Stimulated activated naive CD8-positive, alpha-beta T cell treated with anti-CD3 and anti-CD28 coated beads, Interleukin-15, amount 100 ng/mL, for 72 hours (primary cell): Measurements from ENCODE around the gene CXADR.
A peak's percentile ranks its signal among the peaks of the same experiment; 100 is the strongest.
"Not testable (repeated sequence)": the region's sequence is repeated elsewhere in the genome, so short reads cannot be mapped to it uniquely, and the experiment has no call there.

ENCODE experiments used
- ATAC-seq: fragments of 150-1000 bp; cut with Tn5 transposase; 2 replicates; pipeline ENCODE4 v1.10.0; 2021; ENCODE audit warnings: mild to moderate bottlenecking, moderate library complexity
- DNase-seq, 2 donors: peaks; one replicate each; pipeline ENCODE4 v3.0.0; 2021 to 2022
- H3K27ac Mint-ChIP-seq, 2 donors: one replicate each; pipeline ENCODE4 v1.8.0; 2022; ENCODE audit warnings: mild to moderate bottlenecking in 2 of 2, mixed read lengths in 2 of 2, moderate library complexity in 2 of 2
- H3K27me3 Mint-ChIP-seq: one replicate; pipeline ENCODE4 v1.8.0; 2022; ENCODE audit warnings: mixed read lengths
- H3K4me1 Mint-ChIP-seq: one replicate; pipeline ENCODE4 v1.8.0; 2022; ENCODE audit warnings: mild to moderate bottlenecking, mixed read lengths
- H3K4me3 Mint-ChIP-seq, 2 donors: one replicate each; pipeline ENCODE4 v1.8.0; 2022; ENCODE audit warnings: mild to moderate bottlenecking in 2 of 2, mixed read lengths in 2 of 2, moderate library complexity in 1 of 2
- H3K9me3 Mint-ChIP-seq, 2 donors: one replicate each; pipeline ENCODE4 v1.8.0; 2022; ENCODE audit warnings: mixed read lengths in 2 of 2

CXADR gene

GRCh38 chr21:17512253-17513213 is at the start of gene CXADR:
CXADR (plus strand) TSS chr21:17513043; CDS start chr21:17513130, 87 bp downstream.
- H3K27ac Mint-ChIP-seq: peak within 1 kb of the TSS; percentile 48 to 65
- peak; percentile 80 to 81 for DNase-seq
- H3K27me3 Mint-ChIP-seq: peaks cover 54% of the 10 kb centered on the region
- ATAC-seq: peak; percentile 93
- H3K9me3 Mint-ChIP-seq: no peaks in the 10 kb centered on the region
- peaks cover 27% of the 10 kb centered on the region for H3K4me1 Mint-ChIP-seq
- peak within 1 kb of the TSS; percentile 82 to 86 for H3K4me3 Mint-ChIP-seq

DNA sequence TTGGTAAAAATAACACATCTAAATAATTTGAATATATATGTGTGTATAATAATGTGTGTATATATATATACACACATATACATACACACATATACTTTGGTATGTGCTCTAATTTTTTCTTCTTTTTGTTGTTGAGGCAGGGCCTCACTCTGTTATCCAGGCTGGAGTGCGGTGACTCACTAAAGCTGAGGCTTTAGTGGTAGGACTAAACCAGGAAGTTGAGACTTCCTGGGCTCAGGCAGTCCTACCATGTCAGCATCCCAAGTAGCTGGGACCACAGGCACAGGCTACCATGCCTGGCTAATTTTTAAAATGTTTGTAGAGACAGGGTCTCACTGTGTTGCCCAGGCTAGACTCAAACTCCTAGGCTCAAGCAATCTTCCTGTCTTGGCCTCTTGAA is 46.7 kb upstream of the CXADR start:
- no peak for ATAC-seq
- no peaks in the 10 kb centered on the region for H3K27me3 Mint-ChIP-seq
- H3K9me3 Mint-ChIP-seq: no peaks in the 10 kb centered on the region
- no peak overlapping the region for H3K4me3 Mint-ChIP-seq
- no peaks in the 10 kb centered on the region for H3K4me1 Mint-ChIP-seq
- DNase-seq: no peak
- H3K27ac Mint-ChIP-seq: no peak overlapping the region

DNA sequence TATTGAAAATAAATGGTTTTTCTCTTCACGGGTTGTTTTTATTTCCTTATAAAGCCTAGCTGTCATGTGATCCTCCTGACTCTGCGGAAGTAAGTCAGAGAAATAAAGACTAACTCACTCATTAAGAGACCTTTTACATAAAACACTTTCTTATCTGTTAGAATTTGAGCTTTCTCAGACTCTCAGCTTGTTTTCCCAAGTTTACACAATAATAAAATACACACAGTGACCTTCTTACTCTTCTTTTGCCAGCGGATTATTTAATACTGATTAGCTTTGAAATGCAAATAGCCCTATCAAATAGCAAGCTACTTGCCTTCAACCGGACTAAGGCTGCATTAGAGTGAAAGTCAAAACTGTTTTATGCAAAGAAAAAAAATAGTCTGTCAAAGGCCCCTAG is 45.5 kb upstream of the CXADR start:
- H3K4me1 Mint-ChIP-seq: no peaks in the 10 kb centered on the region
- H3K9me3 Mint-ChIP-seq: no peaks in the 10 kb centered on the region
- H3K27ac Mint-ChIP-seq: no peak overlapping the region
- ATAC-seq: no peak
- no peaks in the 10 kb centered on the region for H3K27me3 Mint-ChIP-seq
- no peak for DNase-seq
- H3K4me3 Mint-ChIP-seq: no peak overlapping the region

DNA sequence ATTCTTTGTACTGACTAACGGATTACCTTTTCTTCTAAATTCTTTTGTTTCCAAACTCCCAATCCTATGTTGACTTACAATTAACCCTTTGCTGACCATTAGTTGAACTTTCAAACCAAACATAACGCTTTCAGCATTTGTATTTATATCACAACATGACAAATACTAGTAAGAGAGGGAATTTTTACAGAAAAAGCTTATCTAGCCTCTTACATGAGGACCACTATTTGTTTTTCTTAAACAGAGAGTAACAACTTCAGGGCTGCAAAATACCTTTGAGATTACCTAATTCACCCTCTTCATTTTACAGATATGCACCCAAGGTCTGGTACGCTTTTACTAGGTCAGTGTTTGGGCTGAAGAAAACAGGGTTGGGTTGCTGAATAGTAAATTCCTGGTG is 45.0 kb upstream of the CXADR start:
- DNase-seq: no peak
- H3K27me3 Mint-ChIP-seq: no peaks in the 10 kb centered on the region
- ATAC-seq: no peak
- no peak overlapping the region for H3K4me3 Mint-ChIP-seq
- H3K9me3 Mint-ChIP-seq: no peaks in the 10 kb centered on the region
- H3K4me1 Mint-ChIP-seq: no peaks in the 10 kb centered on the region
- H3K27ac Mint-ChIP-seq: no peak overlapping the region

DNA sequence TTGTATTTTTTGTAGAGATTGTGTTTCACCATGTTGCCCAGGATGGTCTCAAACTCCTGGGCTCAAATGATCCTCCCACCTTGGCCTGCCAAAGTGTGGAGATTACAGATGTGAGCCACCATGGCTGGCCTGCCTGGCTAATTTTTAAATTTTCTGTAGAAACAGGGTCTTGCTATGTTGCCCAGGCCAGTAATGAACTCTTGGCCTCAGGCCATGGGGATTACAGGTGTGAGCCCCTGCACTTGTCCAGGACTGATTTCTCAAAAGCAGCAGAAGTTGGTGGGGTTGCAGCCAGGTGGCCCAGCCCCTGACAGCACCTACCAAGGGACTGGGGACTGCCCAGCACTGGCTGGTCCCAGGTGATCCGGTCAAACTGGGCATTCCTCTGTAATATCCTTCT is 44.1 kb upstream of the CXADR start:
- Mint-ChIP-seq H3K4me1 (no peaks in the 10 kb centered on the region), H3K4me3 (no peak overlapping the region), H3K9me3 (no peaks in the 10 kb centered on the region), H3K27ac (no peak overlapping the region), H3K27me3 (no peaks in the 10 kb centered on the region)
- no peak for ATAC-seq
- DNase-seq: no peak

DNA sequence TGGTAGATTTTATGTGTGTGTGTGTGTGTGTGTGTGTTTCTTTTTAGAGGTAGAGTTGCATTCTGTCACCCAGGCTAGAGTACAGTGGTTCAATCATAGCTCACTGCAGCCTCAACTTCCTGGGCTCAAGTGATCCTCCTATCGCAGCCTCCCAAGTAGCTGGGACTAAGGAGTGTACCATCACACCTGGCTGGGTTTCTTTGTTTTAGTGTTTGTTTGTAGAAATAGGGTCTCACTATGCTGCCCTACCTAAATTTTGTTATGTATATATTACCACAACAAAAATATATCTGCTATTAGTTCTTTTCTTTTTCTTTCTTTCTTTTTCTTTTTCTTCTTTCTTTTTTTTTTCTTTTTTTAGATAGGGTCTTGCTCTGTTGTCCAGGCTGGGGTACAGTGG is 43.1 kb upstream of the CXADR start:
- no peak overlapping the region for H3K27ac Mint-ChIP-seq
- ATAC-seq: no peak

DNA sequence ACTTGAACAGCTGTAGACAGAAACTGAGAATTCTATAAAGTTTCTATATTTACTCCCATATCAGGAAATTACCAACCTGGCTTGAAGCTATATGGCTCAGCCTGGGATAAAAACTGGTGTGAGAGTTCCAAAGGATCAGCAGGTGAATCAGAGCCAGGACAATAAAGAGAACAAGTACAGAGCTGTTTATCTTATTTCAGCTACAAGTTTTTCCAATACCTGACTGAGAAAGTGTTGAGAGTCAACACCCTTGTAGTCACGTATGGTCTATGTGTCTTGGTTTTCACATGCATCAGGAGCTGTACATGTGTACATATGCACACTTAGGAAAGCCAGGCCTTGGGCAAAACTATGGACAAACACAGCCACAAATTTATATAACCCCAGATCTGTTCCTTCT is 40.7 kb upstream of the CXADR start:
- Mint-ChIP-seq H3K9me3 (no peaks in the 10 kb centered on the region), H3K4me1 (no peaks in the 10 kb centered on the region), H3K27ac (no peak overlapping the region), H3K27me3 (no peaks in the 10 kb centered on the region), H3K4me3 (no peak overlapping the region)
- DNase-seq (no peak), ATAC-seq (no peak)

More for the DNA sequence above, 43.1 kb upstream of the CXADR start:
- DNase-seq: no peak
- H3K27me3 Mint-ChIP-seq: no peaks in the 10 kb centered on the region
- no peaks in the 10 kb centered on the region for H3K9me3 Mint-ChIP-seq
- no peaks in the 10 kb centered on the region for H3K4me1 Mint-ChIP-seq
- H3K4me3 Mint-ChIP-seq: no peak overlapping the region

DNA sequence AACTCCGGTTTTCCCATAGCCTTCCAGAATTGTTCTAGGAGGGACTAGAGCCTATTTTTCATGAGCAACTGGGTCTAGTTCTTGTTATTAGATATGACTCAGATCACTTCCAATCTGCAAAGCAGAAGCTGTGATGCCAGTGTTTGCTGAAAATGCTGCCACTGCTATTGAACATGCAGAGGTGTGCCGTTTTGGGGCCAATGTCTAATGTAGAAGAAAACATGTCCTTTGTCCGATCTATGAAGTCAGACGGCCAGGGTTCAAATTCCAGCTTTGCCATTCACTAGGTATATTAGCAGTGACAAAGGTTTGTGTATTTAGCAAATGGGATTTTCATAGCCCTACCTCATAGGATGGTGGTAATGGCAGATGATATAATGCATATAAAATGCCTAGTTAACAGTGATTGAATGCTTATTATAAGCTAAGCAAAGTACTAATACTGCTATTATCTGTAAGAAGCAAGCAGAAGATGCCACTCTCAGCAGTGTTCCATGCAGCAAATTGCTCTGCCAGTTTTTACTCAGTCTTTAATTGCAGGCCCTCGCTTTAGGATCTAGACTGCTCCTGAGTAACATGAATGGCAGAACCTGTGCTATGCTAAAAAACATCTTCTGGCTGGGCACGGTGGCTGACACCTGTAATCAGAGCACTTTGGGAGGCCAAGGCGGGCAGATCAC is 40.1 kb upstream of the CXADR start:
- Mint-ChIP-seq H3K9me3 (no peaks in the 10 kb centered on the region), H3K4me1 (no peaks in the 10 kb centered on the region), H3K27me3 (no peaks in the 10 kb centered on the region), H3K27ac (no peak overlapping the region), H3K4me3 (no peak overlapping the region)
- DNase-seq (no peak), ATAC-seq (no peak)

DNA sequence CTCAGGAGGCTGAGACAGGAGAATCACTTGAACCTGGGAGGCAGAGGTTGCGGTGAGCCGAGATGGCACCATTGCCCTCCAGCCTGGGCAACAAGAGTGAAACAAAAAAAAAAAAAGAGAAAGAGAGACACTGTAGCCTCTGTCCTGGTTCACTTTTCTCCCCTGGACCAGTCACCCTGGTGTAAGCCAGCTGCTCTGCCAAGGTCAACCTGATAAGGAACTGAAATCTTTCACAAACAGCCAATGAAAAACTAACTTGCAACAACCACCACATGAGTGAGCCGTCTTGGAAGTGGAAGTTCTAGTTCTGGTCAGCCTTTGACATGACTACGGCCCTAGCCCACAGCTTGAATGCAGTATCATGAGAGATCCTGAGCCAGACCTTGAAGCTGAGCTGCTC is 36.8 kb upstream of the CXADR start:
- H3K4me1 Mint-ChIP-seq: no peaks in the 10 kb centered on the region
- no peaks in the 10 kb centered on the region for H3K27me3 Mint-ChIP-seq
- H3K4me3 Mint-ChIP-seq: no peak overlapping the region
- no peaks in the 10 kb centered on the region for H3K9me3 Mint-ChIP-seq
- H3K27ac Mint-ChIP-seq: no peak overlapping the region
- ATAC-seq: no peak
- no peak for DNase-seq

DNA sequence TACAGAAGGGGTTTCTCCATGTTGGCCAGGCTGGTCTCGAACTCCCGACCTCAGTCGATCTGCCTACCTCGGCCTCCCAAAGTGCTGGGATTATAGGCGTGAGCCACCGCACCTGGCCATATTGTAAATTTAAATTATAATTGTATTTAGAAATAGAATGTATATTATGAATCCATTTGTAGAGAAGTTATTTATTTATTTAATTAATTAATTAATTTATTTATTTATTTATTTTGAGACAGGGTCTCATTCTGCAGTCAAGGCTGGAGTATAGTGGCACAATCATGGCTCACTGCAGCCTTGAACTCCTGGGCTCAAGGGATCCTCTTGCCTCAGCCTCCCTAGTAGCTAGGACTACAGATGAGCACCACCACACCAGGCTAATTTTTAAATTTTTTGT is 34.7 kb upstream of the CXADR start:
- H3K27ac Mint-ChIP-seq, H3K9me3 Mint-ChIP-seq, ATAC-seq, DNase-seq, H3K27me3 Mint-ChIP-seq, H3K4me1 Mint-ChIP-seq, H3K4me3 Mint-ChIP-seq: not testable (repeated sequence)

DNA sequence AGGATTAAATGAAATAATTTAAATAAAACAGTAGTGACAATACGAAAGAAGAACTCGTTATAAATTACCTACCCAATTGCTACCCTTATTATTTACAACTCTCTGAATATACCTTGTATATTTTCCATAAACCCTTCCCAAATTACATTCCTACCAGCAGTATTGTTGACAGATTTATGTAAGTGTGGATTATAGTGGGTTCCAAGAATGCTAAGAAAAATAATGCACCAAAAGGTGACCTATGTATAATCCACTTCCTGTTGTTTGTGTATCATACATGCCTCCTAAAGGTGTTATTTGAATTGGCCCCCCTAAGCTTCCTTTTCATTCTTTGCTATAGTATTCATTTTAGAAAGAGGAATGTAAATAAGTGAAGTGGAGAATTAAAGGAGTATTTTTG is 33.2 kb upstream of the CXADR start:
- no peak for ATAC-seq
- no peak overlapping the region for H3K4me3 Mint-ChIP-seq
- H3K9me3 Mint-ChIP-seq: no peaks in the 10 kb centered on the region
- no peaks in the 10 kb centered on the region for H3K4me1 Mint-ChIP-seq
- H3K27ac Mint-ChIP-seq: no peak overlapping the region
- no peak for DNase-seq
- H3K27me3 Mint-ChIP-seq: no peaks in the 10 kb centered on the region

DNA sequence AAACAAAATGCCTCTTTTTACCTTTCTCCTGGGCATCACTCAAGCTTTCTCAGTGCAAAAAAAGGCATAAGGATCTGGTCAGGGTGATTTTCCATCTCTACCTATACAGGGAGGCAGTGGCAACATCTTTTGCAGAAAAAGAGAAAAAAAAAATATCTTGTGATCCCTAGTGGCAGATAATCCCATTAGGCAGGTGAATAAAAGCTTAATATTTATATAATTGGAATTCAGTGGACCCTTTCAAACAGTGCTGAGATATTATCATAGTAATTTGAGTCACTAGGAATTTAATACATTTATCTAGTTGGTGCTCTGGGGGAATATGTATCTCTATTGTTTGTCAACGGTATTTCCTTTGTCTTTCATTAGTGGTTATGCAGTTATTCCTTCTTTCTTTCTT is 29.9 kb upstream of the CXADR start:
- H3K4me1 Mint-ChIP-seq: no peaks in the 10 kb centered on the region
- no peak overlapping the region for H3K27ac Mint-ChIP-seq
- H3K4me3 Mint-ChIP-seq: no peak overlapping the region
- DNase-seq (no peak), ATAC-seq (no peak)
- H3K9me3 Mint-ChIP-seq: no peaks in the 10 kb centered on the region
- no peaks in the 10 kb centered on the region for H3K27me3 Mint-ChIP-seq

- no peak overlapping the region for H3K4me3 Mint-ChIP-seq
- peak; percentile 89 for ATAC-seq
- H3K27me3 Mint-ChIP-seq: peaks cover 12% of the 10 kb centered on the region
- no peak for DNase-seq
- H3K4me1 Mint-ChIP-seq: peaks cover 19% of the 10 kb centered on the region
- no peaks in the 10 kb centered on the region for H3K9me3 Mint-ChIP-seq
- H3K27ac Mint-ChIP-seq: no peak overlapping the region
Measured at GRCh38 chr21:17488620-17489019, 24.2 kb upstream of the CXADR start.

DNA sequence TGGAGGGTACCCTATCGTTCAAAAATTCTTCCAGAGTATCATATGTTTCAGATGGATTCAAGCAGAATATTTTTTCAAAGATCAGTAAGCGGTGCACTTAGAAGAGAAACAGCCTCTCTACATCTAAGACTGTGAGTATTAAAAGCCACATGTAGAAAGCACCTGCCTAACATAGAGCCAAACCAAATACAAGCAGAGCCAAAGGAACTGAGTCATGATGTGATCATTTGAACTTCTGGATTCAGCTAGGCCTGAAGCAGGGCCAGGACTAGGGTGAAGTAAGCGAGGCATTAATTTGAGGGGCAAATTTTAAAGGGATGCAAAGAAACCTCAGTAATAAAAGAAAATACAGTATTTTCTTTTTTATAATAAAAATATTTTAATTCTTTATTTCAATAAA is 23.3 kb upstream of the CXADR start:
- DNase-seq, H3K4me3 Mint-ChIP-seq, H3K9me3 Mint-ChIP-seq, H3K27ac Mint-ChIP-seq: not testable (repeated sequence)
- H3K27me3 Mint-ChIP-seq: peaks cover 19% of the 10 kb centered on the region
- peak; percentile 74 for ATAC-seq
- peaks cover 19% of the 10 kb centered on the region for H3K4me1 Mint-ChIP-seq

DNA sequence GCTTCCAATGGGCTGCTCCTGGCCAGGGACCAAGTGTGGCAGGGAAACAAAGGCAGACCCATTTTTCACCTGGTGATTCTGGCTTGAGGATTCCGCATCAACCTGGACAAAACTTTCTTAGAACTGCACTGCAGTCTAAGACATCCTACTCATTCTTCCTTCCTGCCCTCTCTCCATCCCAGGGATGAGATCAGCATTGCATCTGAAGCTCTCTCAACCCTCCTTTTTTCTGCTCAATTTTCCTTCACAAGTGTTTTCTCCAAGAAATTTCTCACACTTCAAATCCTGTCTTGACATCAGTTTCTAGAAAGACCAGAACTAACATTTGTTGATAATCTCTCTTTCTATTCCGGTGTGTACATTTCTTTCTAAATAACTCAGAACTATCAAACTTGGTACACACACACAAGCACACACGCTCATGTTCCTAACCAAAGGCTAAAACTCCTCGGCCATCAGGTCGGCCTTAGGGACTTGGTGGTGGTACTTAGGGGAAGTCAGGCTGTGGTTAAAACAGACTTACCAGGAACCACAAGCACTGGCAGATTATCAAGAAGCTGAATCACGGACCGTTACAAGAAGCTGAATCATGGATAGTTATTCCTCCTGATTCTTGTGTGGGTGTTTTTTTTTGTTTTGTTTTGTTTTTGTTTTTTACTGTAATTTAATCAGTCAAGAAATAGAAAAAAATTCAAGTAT is 21.0 kb upstream of the CXADR start:
- ATAC-seq (peak; percentile 51), DNase-seq (no peak)
- H3K27ac Mint-ChIP-seq: peak overlapping the region in 1 of 2 donors; percentile 80
- peaks cover 39% of the 10 kb centered on the region for H3K27me3 Mint-ChIP-seq
- H3K4me1 Mint-ChIP-seq: peaks cover 19% of the 10 kb centered on the region
- H3K4me3 Mint-ChIP-seq: no peak overlapping the region
- H3K9me3 Mint-ChIP-seq: no peaks in the 10 kb centered on the region
